Stimulated activated CD4-positive, alpha-beta T cell treated with anti-CD3 and anti-CD28 coated beads, Interleukin-2, amount 100 ng/mL, for 48 hours (primary cell): Measurements from ENCODE around the gene PTPRJ.

ENCODE experiments used
- DNase-seq, 2 donors: peaks; one replicate each; pipeline ENCODE4 v3.0.0-alpha.2; 2020

Gene PTPRJ

DNA sequence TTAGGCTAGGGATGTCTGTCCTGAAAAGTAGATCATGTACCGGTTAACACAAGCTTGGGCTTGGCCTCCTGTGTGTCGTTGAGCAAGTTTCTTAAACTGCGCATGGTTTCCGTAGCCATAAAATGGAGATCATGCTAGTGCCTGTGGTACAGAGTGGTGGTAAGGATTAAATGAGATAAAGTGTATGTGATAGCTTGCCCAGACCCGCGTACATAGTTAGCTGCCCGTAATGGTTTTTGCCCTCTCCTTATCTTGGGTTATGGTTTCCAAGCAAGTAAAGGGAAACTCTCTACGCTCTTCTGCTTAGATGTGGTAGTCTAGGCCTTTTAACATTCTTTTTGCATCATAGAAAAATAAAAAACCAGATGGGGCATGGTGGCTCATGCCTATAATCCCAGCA is 11.0 kb upstream of the PTPRJ start:
- no peak for DNase-seq

DNA sequence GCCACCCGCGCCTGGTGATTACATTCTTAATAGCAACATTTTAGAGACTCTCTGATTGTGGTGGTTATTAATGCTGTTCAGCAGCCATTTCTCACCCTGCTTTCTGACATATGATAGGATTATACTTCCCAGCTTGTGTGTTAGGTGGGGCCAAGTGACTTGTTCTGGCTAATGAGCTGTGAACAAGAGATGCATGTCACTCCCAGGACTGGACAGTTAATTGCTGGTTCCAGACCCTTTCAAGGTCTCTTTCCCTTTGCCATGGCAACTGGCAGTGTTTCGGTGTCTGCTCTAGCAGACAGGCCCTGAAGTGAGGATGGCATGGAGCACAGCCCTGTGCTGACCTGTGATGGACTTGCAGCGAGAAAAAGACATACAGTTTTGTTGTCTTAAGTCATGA is 8.9 kb upstream of the PTPRJ start:
- DNase-seq = no peak

DNA sequence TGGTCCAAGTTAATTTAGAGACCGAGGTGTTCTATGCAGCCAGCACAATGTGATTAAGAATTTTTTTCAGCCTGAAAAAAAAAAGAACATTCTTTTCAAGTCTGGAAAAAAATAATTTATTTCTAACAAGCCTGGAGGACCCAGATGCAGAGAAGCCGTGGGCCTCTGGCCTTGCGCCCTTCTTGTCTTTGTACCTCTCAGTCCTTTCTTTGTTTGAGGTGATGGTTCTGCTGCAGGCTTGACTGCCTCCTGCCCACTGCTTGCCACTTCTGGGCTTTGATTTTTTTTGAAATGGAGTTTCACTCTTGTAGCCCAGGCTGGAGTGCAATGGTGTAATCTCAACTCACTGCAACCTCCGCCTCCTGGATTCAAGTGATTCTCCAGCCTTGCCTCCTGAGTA is 7.2 kb upstream of the PTPRJ start:
- DNase-seq = no peak

DNA sequence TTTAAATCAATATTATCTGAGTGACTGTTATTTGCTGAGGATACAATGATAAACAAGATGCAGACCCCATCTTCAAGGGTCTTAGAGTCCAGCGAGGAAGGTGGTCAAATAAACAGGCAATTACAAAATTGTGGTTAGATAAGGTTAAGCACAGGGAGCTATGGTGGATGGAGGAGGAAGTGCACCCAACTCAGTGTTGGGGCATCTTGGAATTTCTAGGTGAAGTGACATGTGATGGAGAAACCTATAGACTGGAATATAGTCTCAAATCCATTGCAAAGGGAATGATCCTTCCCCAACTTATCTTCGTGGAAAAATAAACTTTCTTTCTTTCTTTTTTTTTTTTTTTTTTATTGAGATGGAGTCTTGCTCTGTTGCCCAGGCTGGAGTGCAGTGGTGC is 3.4 kb upstream of the PTPRJ start:
- DNase-seq = no peak

DNA sequence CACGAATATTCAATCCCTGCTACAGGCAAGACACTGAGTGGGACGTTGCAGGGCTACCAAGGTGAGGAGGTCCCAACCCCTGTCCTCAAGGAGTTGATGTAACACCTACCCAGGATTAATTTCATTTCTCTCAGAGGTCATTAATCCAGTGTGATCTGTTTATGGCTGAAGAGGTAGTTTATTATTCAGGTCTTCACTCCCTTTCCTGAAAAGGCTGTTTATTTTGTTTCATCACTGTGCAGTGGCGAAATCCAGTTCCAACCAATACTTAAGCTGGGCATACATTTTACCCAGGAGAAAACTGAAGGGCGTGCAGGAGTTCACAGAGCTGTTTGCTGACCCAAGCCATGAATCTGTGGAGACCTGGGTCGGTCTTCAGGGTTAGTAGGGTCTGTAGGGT is 2.7 kb upstream of the PTPRJ start:
- no peak for DNase-seq

DNA sequence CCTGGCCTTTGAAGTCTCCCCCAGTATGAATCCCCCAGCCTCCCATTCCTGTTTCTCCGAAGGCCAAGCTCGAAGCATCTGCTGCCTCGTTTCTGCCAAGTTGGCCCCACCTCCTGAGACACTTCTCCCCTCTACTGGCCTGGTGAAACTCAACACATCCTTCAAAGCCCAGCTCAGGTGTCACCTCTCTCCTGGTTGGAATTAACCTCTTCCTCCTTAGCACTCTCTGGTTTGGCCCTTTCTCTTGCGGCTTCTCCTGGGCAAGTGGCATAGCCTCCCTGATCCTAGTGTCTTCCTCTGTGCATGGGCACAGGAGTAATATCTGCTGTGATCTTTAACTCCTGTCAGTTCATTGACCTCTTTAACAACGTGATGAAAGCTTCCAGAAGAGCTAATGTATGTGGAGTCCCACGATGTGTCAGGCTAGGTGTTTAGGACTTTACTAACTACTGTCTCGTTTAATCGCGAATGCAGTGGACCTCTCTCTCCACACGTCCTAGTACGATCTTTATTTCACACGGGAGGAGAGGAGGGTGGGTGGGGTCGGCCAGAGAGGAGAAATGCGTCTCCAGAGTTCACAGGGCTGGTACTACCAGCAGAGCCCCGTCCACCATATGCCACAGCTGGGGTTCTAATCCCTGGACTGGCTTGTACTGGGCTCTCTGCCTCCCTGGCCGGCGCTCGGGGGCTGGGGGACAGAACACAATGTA is 826 bp upstream of the PTPRJ start:
- DNase-seq = no peak

DNA sequence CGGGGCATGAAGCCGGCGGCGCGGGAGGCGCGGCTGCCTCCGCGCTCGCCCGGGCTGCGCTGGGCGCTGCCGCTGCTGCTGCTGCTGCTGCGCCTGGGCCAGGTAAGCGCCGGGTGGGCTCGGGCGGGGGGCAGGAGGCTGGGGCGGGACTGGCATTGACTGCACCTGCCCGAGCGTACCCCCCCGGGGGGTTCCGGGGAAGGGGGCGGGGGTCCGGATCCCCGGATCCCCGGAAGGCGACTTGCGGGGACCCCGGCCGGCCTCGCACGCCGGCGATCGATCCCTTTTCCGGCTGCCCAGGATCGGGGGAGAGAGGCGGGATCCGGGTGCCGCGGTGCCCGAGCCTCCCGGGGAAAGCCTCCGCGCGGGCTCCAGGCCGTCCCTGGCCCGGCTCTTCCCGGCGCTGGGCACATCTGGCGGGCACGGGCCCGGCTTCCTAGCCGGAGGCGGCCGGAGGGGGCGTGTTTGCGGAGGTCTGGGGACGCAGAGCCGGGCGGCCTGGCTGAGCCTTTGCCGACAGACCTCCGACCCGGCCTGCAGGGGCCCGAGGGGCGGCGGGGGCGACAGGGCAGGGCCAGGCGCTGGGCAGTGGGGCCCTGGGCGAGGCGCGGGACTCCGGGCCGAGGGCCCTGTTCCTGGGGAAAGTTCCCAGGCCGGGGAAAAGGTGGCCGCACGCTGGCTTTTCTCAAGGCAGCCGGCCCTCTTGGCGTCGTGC is 705 bp downstream of the PTPRJ start:
- DNase-seq = peak in 1 of 2 donors; percentile 23

DNA sequence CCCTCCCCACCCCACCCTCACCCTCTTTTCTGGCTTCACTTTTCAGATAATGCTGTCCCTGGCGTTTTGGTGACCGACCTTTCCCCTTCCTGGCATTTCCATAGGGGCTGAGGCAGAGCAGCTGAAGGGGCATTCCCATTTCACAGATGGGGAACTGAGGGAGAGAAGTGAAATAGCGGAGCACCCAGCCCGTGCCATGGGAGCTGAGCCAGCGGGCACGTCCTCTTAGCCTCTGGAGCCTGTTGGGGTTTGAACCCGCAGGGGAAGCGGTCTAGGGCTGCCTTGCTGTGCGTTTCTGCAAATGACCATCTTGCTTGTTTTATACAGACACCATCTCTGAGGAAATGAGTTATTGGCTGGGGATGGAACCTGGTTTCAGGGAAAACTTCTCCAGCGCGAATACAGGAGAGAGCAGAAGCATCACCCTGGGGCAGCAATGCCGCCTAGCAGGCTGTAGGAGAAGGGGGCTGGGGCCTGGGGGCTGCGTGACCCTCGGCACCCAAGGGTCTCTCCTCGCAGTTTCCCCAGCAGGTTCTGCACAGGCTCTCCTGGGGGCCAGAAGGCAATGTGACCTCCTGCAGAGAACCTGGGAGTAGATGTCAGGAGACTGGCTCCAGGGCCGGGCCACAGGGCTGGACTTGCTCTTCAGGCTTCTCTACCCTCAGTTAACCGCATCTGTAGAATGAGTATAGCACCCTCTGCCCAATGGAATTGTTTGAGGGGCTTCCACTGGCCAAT is 1.5 kb downstream of the PTPRJ start:
- no peak for DNase-seq

DNA sequence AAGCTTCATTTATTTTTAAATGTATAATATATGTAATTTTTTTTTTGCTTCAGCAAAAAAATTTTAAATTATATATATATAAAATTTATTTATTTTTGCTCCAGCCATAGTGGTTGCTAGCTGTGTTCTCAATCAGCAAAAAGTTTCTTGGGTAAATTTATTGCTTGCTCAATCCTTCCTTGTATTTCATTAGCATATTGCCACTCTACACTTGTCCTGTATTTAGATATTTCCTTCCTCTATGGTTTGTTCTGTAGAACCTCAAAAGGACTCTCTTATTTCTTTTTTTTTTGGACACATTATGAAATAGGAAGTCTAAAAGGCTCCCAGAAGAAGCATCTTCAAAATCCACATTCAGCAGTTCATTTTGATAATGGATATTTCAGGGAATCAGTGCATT is 2.3 kb downstream of the PTPRJ start:
- DNase-seq = no peak

DNA sequence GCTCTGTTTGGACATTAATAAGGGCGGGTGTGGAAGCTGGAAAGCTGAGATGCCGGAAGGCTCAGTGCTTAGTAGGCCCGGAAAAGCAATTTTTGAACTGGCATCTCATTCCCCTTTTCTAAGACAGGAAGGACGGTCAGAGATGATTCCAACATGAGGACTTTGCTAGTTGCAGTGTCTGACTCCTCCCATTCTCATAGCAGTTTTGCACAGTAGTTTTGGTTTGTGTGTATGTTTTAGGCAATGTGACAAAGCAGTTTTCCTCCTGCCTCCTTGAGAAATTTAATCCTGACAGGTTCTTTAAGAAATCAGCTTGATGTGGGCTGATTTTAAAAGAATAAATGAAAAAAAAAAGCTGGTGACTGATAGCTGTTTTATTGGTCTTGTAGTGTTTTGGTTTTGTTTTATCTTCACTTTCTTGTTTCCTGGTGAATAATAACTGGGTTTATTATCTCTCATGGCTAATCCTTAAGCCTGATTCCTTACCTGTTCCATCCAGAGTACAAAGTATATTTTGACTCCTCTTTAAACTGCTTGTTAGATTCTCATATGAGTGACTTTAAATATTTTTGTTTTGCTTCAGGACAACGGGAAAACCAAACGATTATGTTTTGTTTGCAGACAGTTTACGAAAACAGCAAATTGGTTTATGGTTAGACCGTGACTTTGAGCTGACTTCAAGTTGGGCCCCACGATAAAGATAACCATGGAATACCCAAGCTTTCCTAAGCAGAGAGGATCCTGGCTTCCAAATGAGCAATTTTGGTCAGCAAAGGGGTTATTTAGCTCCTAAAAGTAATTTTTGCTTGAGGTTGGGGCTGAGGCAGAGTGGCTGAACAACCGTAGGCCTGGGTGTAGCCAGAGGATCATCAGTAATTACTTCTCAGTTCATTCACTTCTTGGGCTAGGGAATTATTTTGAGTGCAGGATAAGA is 3.4 kb downstream of the PTPRJ start:
- DNase-seq = no peak

DNA sequence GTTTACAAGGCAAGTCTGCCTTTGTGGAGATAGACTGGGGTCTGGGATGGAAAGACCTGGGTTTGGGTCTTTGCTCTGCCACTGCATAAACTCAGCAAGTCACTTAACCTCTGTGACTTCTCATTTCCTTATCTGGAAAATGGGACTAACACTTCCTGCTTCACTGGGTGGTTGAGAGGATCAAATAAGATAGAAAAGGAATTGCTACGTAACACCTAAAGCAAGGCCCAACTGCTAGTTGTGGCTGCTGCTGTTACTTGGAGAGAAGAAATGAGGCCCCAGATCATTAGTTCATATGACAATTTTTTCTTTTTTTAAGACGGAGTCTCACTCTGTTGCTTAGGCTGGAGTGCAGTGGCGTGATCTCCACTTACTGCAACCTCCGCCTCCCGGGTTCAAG is 5.9 kb downstream of the PTPRJ start:
- DNase-seq = no peak

DNA sequence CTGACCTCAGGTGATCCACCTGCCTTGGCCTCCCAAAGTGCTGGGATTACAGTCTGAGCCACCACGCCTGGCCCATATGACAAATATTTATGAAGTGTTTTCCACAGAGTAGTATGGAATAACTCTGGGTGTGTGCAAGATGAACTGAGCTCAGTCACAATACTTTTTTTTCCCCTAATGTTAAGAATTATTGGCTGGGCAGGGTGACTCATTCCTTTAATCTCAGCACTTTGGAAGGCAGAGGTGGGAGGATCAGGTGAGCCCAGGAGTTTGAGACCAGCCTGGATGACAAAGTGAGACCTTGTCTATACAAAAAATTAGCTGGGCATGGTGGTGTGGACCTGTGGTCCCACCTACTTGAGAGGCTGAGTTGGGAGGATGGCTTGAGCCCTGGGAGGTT is 6.4 kb downstream of the PTPRJ start:
- no peak for DNase-seq

DNA sequence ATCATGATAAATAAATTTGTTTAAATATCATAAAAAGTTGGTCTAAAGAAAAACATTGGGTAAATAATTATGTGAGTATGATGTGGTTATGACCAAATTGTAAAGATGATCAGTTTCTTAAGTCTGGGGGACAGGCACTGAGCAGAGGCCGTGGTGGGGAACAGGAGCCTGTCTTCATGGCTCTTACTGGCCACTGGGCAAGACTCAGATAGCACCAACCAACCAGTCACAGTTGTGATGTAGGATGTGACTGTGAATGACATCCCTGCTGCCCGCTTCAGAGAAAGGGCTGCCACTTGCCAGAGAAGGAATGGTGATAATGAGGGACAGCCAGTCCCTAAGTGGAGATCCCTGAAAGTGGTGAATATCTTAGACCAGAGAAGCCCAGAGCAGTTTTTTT is 7.0 kb downstream of the PTPRJ start:
- DNase-seq = no peak

DNA sequence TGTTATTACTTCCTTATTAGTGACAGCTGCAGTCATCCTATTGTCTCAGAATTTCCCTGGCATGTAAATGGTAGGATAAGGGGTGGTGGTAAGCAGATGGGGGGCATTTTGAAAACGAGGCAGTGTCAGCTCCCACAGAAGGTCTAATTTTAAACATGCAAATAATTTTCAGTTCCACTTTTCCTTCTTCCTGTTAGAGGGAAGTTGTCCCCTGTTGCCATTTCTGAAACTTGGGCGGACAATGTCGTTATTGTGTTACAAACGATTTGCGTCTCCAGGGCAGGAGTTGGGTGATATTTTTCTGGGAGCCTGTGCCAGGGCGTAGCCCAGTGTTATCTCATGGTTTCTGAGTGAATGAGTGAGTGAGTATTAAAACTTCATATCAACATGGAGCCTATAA is 7.4 kb downstream of the PTPRJ start:
- DNase-seq = no peak

DNA sequence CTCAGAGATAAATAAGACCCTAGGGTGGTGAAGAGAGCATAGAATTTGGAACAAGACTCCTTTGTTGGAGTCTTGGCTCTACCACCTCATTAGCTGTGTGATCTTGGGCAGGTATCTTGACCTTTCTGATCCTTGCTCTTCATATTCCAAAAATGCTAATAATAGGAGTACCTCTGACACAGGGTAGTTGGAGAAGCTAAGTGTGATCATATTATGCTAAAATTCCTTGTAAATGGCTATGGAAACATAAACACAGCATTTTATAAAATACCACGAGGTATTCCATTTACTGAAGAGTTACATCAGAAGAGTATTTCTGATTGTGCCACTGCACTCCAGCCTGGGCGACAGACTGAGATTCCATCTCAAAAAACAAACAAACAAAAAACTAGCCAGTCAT is 9.4 kb downstream of the PTPRJ start:
- no peak for DNase-seq

DNA sequence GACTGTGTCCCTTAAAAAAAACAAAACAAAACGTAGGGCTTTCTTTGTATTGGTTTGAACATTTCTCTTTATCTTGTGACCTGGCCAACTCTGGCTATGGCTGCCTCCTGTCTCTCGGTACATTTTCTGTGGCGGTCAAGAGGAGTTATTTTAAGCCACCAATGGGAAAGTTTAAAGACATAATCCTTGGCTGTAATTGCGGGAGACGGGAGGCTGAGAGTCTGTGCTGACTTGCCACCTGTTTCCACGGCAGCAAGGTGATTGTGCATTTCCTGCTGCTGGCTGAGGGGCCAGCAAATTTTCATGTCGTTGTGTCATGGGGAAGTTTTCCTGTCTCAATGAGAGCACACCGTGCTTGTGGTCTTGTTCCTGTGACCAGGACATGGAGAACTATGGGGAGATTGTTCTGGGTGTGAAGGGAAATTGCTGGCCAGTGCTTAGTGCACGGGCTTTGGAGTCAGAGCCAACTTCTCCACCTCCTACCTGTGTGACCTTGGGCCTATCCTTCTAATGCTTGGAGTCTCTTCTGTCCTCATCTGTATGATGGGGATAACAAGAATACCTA is 11.0 kb downstream of the PTPRJ start:
- no peak for DNase-seq

DNA sequence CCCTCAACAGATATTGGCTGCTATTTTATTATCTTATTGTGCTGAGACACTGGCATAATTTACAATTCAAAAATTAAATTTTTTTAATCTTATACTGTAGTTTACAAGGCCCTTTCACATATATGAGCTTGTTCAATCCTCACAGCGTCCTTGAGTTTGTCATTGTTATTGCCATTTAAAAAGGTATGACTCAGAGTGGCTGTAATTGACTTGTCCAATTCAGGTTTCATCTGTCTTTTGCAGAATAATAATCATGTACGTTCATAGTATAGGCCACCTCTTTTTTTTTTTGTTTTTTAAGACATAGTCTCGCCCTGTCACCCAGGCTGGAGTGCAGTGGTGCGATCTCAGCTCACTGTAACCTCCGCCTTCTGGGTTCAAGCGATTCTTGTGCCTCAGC is 11.5 kb downstream of the PTPRJ start:
- no peak for DNase-seq

DNA sequence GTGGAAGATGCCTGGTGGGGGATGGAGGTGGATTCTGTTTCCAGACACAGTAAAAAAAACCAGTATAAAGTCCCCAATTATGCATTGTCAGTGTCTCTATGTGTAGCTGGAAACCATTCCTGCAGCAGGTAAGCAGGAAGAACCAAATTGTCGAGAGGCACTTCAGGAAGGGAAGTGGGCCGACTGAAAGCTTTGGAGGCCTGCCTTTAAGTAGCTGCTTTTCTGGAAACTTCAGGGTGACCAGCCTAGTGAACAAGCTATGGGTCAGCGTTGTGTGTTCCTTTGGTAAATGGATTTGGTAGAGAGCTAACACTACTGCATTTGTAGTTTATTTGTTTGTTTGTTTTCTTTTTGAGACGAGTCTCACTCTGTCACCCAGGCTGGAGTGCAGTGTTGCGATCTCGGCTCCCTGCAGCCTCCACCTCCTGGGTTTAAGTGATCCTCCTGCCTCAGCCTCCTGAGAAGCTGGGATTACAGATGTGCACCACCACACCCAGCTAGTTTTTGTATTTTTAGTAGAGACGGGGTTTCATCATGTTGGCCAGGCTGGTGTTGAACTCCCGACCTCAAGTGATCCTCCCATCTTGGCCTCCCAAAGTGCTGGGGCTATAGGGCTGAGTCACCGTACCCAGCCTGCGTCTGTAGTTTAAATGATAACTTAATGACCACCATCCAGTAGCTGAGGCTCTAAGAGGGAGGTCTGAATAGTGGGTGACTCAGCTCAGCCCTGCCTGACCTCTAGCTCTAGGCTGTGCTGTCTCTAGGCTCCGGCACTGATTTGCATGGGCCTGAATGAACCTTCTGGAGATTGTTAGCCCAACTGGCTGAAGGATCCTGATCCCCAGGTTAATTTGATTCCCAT is 12.8 kb downstream of the PTPRJ start:
- DNase-seq = no peak

DNA sequence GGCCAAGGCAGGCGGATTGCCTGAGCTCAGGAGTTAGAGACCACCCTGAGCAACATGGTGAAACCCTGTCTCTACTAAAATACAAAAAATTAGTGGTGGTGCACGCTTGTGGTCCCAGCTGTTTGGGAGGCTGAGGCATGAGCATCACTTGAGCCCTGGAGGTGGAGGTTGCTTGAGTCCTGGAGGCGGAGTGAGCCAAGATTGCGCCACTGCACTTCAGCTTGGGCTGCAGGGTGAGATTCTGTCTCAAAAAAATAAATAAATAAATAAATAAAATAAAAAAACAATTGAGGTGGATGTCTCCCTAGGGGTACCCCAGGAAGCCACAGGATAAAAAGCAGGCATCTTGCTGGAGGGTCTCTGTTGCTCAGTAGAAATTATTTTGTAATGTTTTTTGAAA is 14.1 kb downstream of the PTPRJ start:
- no peak for DNase-seq

DNA sequence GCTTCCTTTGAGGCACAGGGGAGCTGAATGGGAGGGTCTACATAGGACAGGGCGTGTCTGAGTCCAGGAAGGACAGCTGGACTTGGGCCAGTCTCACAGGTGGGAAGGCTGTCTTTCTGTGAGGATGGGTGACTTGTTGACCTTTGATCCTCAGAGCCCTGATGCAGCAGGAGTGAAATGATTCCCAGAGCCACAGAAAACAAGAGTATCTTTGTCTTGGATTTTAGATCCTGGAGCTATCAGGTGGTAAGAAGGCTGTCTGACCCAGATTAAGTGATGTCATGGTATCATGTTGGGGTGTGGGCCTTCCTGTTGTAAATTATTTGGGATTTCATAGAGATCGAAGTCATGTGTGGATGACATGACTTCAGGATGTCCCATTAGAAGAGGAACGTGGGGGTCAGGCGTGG is 15.0 kb downstream of the PTPRJ start:
- no peak for DNase-seq
